Endothelial cell of umbilical vein (primary cell): ENCODE results near the gene GPR78. TPM values are rescaled to one million over a fixed set of nuclear protein-coding genes. Genes with fewer than 3 reads are reported as not detected.

Source experiments
- BruUV-seq: library from RNA; stranded (reverse); fragments of 400-500 nt; replicated peaks from 2 replicates; lab custom pipeline; 2021; lab: Mats Ljungman, UMichigan
- CTCF ChIA-PET: fragments of 300-600, 350-600 bp; sonication (Branson Sonifier 250); formaldehyde crosslinking; loops from one replicate; lab custom pipeline; 2021; ENCODE audit warnings: antibody characterized with exemption, inconsistent platforms; lab: Charles Lee
- POLR2A ChIA-PET: fragments of 300-600, 350-600 bp; sonication (Branson Sonifier 250); formaldehyde crosslinking; loops from one replicate; lab custom pipeline; 2021; ENCODE audit warnings: antibody characterized with exemption, inconsistent platforms; lab: Charles Lee
- DNase-seq: peaks from one replicate; pipeline ENCODE4 v3.0.0-alpha.2; 2011; ENCODE audit warnings: low read depth, low spot score
- FAIRE-seq: peaks from 2 replicates; lab custom pipeline; 2011; peaks lifted over from hg19 to GRCh38; lab: Jason Lieb, UNC
- H2AFZ ChIP-seq: 2 replicates; pipeline ENCODE4 v1.6.0; 2012; ENCODE audit warnings: low read depth, low read length, control low read depth, inconsistent platforms
- H3K27ac ChIP-seq: 2 replicates; pipeline ENCODE4 v1.5.1; 2011; ENCODE audit warnings: low read depth, mild to moderate bottlenecking, control low read depth, low read length, moderate library complexity; ENCODE audit not compliant: insufficient read depth
- H3K27me3 ChIP-seq, 2 experiments: 2 replicates each; pipeline versions ENCODE4 v1.6.0 to v1.6.1; 2011; ENCODE audit warnings: low read length in 2 of 2, mixed read lengths in 1 of 2; ENCODE audit not compliant: control insufficient read depth in 2 of 2, insufficient read depth in 2 of 2
- H3K36me3 ChIP-seq, 2 experiments: 2 replicates in 1 of 2; 3 replicates in 1 of 2; pipeline ENCODE4 v1.5.1; 2011; ENCODE audit warnings: low read length in 2 of 2, mild to moderate bottlenecking in 1 of 2, moderate library complexity in 1 of 2; ENCODE audit not compliant: control insufficient read depth in 2 of 2, insufficient read depth in 2 of 2; ENCODE audit errors: extremely low read depth in 1 of 2
- H3K4me1 ChIP-seq: 3 replicates; pipeline ENCODE4 v1.5.1; 2011; ENCODE audit warnings: mild to moderate bottlenecking, low read length; ENCODE audit not compliant: control insufficient read depth, insufficient read depth; ENCODE audit errors: extremely low read depth
- H3K4me2 ChIP-seq: 2 replicates; pipeline ENCODE4 v1.6.1; 2011; ENCODE audit warnings: low read length, control low read depth, mixed read lengths; ENCODE audit not compliant: insufficient read depth
- H3K4me3 ChIP-seq, 3 experiments: fragments of 200-600 bp in 1 of 3; sonication (generic), shearing (Covaris generic) in 1 of 3; replicated peaks in 1 of 3; 2 replicates each; pipeline ENCODE4 v1.5.1; 2011 to 2016; ENCODE audit warnings: control low read depth in 3 of 3, low read length in 3 of 3, mild to moderate bottlenecking in 2 of 3, inconsistent platforms in 1 of 3, low read depth in 1 of 3, moderate library complexity in 1 of 3; ENCODE audit not compliant: insufficient read depth in 1 of 3
- H3K79me2 ChIP-seq: 2 replicates; pipeline ENCODE4 v1.6.0; 2012; ENCODE audit warnings: low read length, inconsistent platforms; ENCODE audit not compliant: control insufficient read depth, insufficient read depth
- H3K9ac ChIP-seq: replicated peaks from 2 replicates; pipeline ENCODE3; 2011; ENCODE audit warnings: low read length, control low read depth; ENCODE audit not compliant: insufficient read depth; ENCODE audit errors: extremely low read depth
- H3K9me1 ChIP-seq: replicated peaks from 3 replicates; pipeline ENCODE4 v1.6.0; 2011; ENCODE audit warnings: mild to moderate bottlenecking, low read length; ENCODE audit not compliant: control insufficient read depth, insufficient read depth; ENCODE audit errors: extremely low read depth
- H3K9me3 ChIP-seq: replicated peaks from 2 replicates; pipeline ENCODE4 v1.5.1; 2012; ENCODE audit warnings: low read length, inconsistent platforms; ENCODE audit not compliant: control insufficient read depth, insufficient read depth
- H4K20me1 ChIP-seq: replicated peaks from 2 replicates; pipeline ENCODE3; 2011; ENCODE audit warnings: mild to moderate bottlenecking, low read length; ENCODE audit not compliant: control insufficient read depth, insufficient read depth; ENCODE audit errors: extremely low read depth
- EZH2 ChIP-seq: IDR thresholded peaks from 2 replicates; pipeline ENCODE4 v1.6.1; 2012; ENCODE audit warnings: borderline replicate concordance, low read depth, mild to moderate bottlenecking, moderate library complexity, low read length, inconsistent platforms; ENCODE audit not compliant: severe bottlenecking
- FOS ChIP-seq: IDR thresholded peaks from 2 replicates; pipeline ENCODE4 v1.6.1; 2011; ENCODE audit warnings: mild to moderate bottlenecking, low read length, moderate library complexity, borderline replicate concordance; ENCODE audit not compliant: insufficient read depth
- GATA2 ChIP-seq: IDR thresholded peaks from 2 replicates; pipeline ENCODE4 v1.7.0; 2011; ENCODE audit warnings: low read depth, mild to moderate bottlenecking, moderate library complexity, mixed read lengths, low read length; ENCODE audit not compliant: insufficient read length, insufficient read depth
- JUN ChIP-seq: IDR thresholded peaks from 2 replicates; pipeline ENCODE4 v1.6.1; 2011; ENCODE audit warnings: borderline replicate concordance, low read depth; ENCODE audit not compliant: insufficient read length, insufficient read depth
- MYC ChIP-seq: IDR thresholded peaks from one replicate; pipeline ENCODE4 v1.6.1; 2011; ENCODE audit warnings: mild to moderate bottlenecking, low read depth, low read length
- POLR2A ChIP-seq: IDR thresholded peaks from 2 replicates; pipeline ENCODE4 v1.6.1; 2012; ENCODE audit warnings: low read depth, mild to moderate bottlenecking, control low read depth, low read length
- POLR2AphosphoS5 ChIP-seq: IDR thresholded peaks from 2 replicates; pipeline ENCODE4 v1.6.1; 2012; ENCODE audit warnings: low read depth, mild to moderate bottlenecking, control low read depth, low read length, moderate library complexity; ENCODE audit not compliant: insufficient read depth
- dilution Hi-C: fragments of 300-500 bp; cut with MboI; formaldehyde crosslinking; loops from one replicate; pipeline ENCODE4 v1.15.0; 2019; ENCODE audit warnings: low sequenced_read_pairs; ENCODE audit not compliant: extremely low pct_ligation_motif_present
- intact Hi-C: fragments of 100-400 bp; cut with micrococcal nuclease; formaldehyde crosslinking; loops from one replicate; pipeline ENCODE4 v1.10.0; 2022
- polyA plus RNA-seq, 4 experiments: library from polyadenylated mRNA; depleted of rRNA in 3 of 4; stranded (reverse) in 3 of 4; unstranded in 1 of 4; fragments of >200 nt; gene quantifications; 2 replicates each; pipeline versions ENCODE4 v1.2.1 to v1.2.3, GENCODE V29; 2011 to 2012; ENCODE audit warnings: missing spikeins in 1 of 4
- total RNA-seq: library from RNA; stranded (reverse); gene quantifications from 2 replicates; pipeline ENCODE4 v1.2.3, GENCODE V29; 2021
- TF ChIP-seq, protein P1 (sequence below), 2 donors: IDR thresholded peaks; 1 replicate in 1 of 2; 2 replicates in 1 of 2; pipeline ENCODE4 v1.5.1; 2011; ENCODE audit warnings: low read length in 2 of 2, mild to moderate bottlenecking in 2 of 2, moderate library complexity in 2 of 2, control low read depth in 1 of 2, inconsistent platforms in 1 of 2, low read depth in 1 of 2; ENCODE audit not compliant: insufficient read depth in 1 of 2; ENCODE audit errors: extremely low read depth in 1 of 2
- TF ChIP-seq, protein P2 (sequence below): IDR thresholded peaks from 2 replicates; pipeline ENCODE4 v1.6.1; 2011; ENCODE audit not compliant: insufficient read depth, insufficient read length

The GPR78 gene
- total and polyA plus RNA-seq, 2 donors (not counting 3 experiments of a cell fraction or from before 2014, with no cell fraction given): not detected

DNA sequence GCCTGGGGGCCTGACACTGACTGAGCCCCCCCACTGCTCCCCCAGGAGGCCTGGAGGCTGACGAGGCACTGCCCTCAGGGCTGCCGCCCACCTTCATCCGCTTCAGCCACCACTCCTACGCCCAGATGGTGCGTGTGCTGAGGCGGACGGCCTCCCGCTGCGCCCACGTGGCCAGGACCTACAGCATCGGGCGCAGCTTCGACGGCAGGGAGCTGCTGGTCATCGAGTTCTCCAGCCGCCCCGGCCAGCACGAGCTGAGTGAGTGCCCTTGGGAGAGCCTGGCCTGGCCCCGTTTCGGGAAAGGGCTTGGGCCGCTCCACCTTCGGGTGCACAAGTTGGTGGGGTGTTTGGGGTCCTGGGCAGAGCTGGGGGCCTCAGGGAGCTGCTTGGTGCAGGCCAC is 23.7 kb downstream of the GPR78 start:
- dilution Hi-C loops: no loop called here
- ChIA-PET POLR2A (no interaction called here), CTCF (interaction anchor here (4.4 kb wide), 1 partner anchor 314 kb away, joined by 17 read pairs; no protein-coding TSS in a partner anchor)
- intact Hi-C loops: no loop called here
- H3K9me1 ChIP-seq: no peaks in the 10 kb centered on the region
- H3K79me2 ChIP-seq: no peaks in the 10 kb centered on the region
- H3K36me3 ChIP-seq: no peaks in the 10 kb centered on the region
- no peaks in the 10 kb centered on the region for H3K9me3 ChIP-seq
- H3K4me2 ChIP-seq: no peak overlapping the region
- no peak for DNase-seq
- no TSS peak for BruUV-seq
- no peak overlapping the region for H3K4me3 ChIP-seq
- H3K27ac ChIP-seq: no peak overlapping the region
- H3K9ac ChIP-seq: no peak overlapping the region
- no peaks in the 10 kb centered on the region for H4K20me1 ChIP-seq
- no peaks in the 10 kb centered on the region for H3K27me3 ChIP-seq
- no peak overlapping the region for H2AFZ ChIP-seq
- no peaks in the 10 kb centered on the region for H3K4me1 ChIP-seq
- no peak for FAIRE-seq
- TF ChIP-seq, protein P1, sequence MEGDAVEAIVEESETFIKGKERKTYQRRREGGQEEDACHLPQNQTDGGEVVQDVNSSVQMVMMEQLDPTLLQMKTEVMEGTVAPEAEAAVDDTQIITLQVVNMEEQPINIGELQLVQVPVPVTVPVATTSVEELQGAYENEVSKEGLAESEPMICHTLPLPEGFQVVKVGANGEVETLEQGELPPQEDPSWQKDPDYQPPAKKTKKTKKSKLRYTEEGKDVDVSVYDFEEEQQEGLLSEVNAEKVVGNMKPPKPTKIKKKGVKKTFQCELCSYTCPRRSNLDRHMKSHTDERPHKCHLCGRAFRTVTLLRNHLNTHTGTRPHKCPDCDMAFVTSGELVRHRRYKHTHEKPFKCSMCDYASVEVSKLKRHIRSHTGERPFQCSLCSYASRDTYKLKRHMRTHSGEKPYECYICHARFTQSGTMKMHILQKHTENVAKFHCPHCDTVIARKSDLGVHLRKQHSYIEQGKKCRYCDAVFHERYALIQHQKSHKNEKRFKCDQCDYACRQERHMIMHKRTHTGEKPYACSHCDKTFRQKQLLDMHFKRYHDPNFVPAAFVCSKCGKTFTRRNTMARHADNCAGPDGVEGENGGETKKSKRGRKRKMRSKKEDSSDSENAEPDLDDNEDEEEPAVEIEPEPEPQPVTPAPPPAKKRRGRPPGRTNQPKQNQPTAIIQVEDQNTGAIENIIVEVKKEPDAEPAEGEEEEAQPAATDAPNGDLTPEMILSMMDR (IDR thresholded peaks at IDR 0.05; ENCODE audit: extremely low read depth in 1 of 2, insufficient read depth in 1 of 2, low read depth in 1 of 2, low read length in 2 of 2): no peak
- TF ChIP-seq GATA2 (no peak), POLR2A (no peak), POLR2AphosphoS5 (no peak), JUN (no peak), EZH2 (no peak), FOS (no peak), MYC (no peak)
- TF ChIP-seq, protein P2, sequence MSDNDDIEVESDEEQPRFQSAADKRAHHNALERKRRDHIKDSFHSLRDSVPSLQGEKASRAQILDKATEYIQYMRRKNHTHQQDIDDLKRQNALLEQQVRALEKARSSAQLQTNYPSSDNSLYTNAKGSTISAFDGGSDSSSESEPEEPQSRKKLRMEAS: no peak
